MCF 10A (cell line): ENCODE measurements around the gene LINS1. TPM values are rescaled to one million over a fixed set of nuclear protein-coding genes. Genes with fewer than 3 reads are reported as not detected.
A peak's percentile ranks its signal among the peaks of the same experiment; 100 is the strongest.

ENCODE experiments used
- Bru-seq: library from RNA; stranded (reverse); fragments of 400-500 nt; gene quantifications from one replicate; lab custom pipeline; 2021; lab: Mats Ljungman, UMichigan
- BruChase-seq, 2 experiments: library from RNA; stranded (reverse); fragments of 400-500 nt; gene quantifications; one replicate each; lab custom pipeline; 2021; lab: Mats Ljungman, UMichigan
- BruUV-seq: library from RNA; stranded (reverse); fragments of 400-500 nt; replicated peaks from 2 replicates; lab custom pipeline; 2021; lab: Mats Ljungman, UMichigan
- CTCF ChIA-PET: fragments of 300-600 bp; sonication (Branson Sonifier 250); formaldehyde crosslinking; extraction: SDS; loops from one replicate; lab custom pipeline; 2021; ENCODE audit warnings: antibody characterized with exemption, inconsistent platforms; lab: Yijun Ruan, JAX
- POLR2A ChIA-PET: fragments of 300-600, 350-650 bp; sonication (Branson Sonifier 250); formaldehyde crosslinking; extraction: SDS; loops from one replicate; lab custom pipeline; 2020; ENCODE audit warnings: antibody characterized with exemption, inconsistent platforms; lab: Yijun Ruan, JAX
- DNase-seq: peaks from one replicate; pipeline ENCODE4 v3.0.0-alpha.2; 2018; ENCODE audit not compliant: unreplicated experiment
- H3K27ac Mint-ChIP-seq: one replicate; pipeline ENCODE4 v1.8.0; 2022; ENCODE audit warnings: mild to moderate bottlenecking, low read depth, mixed read lengths; ENCODE audit not compliant: unreplicated experiment
- H3K27me3 Mint-ChIP-seq: one replicate; pipeline ENCODE4 v1.8.0; 2022; ENCODE audit warnings: mixed read lengths; ENCODE audit not compliant: insufficient read depth, unreplicated experiment
- H3K36me3 Mint-ChIP-seq: one replicate; pipeline ENCODE4 v1.8.0; 2022; ENCODE audit warnings: mild to moderate bottlenecking, moderate library complexity, mixed read lengths; ENCODE audit not compliant: insufficient read depth, unreplicated experiment
- H3K4me1 Mint-ChIP-seq: one replicate; pipeline ENCODE4 v1.8.0; 2022; ENCODE audit warnings: mixed read lengths; ENCODE audit not compliant: insufficient read depth, unreplicated experiment
- H3K4me3 Mint-ChIP-seq: one replicate; pipeline ENCODE4 v1.8.0; 2022; ENCODE audit warnings: mild to moderate bottlenecking, moderate library complexity, mixed read lengths; ENCODE audit not compliant: unreplicated experiment
- H3K9me3 Mint-ChIP-seq: one replicate; pipeline ENCODE4 v1.8.0; 2022; ENCODE audit warnings: mixed read lengths; ENCODE audit not compliant: unreplicated experiment
- CTCF ChIP-seq: fragments of 200-600 bp; IDR thresholded peaks from one replicate; pipeline ENCODE4 v1.8.0; 2022; ENCODE audit warnings: antibody characterized with exemption, mild to moderate bottlenecking; ENCODE audit not compliant: unreplicated experiment
- intact Hi-C: fragments of 100-400 bp; cut with micrococcal nuclease; formaldehyde crosslinking; loops from 2 replicates; pipeline ENCODE4 v1.14.1; 2022
- long read RNA-seq: library from polyadenylated mRNA; stranded (forward); transcript quantifications from one replicate; pipeline ENCODE4 v2.0.0, GENCODE V29; 2022
- total RNA-seq: library from RNA; stranded (reverse); gene quantifications from 2 replicates; pipeline ENCODE4 v1.2.3, GENCODE V29; 2022

The LINS1 gene
- total RNA-seq (13.9 and 15.1 TPM in 2 replicates), Bru-seq, nascent RNA (percentile 73 among the genes with signal in this experiment), BruChase-seq, experiment 1, labeled RNA remaining after a 6-hour chase (percentile 71 among the genes with signal in this experiment), BruChase-seq, experiment 2, labeled RNA remaining after a 2-hour chase (percentile 74 among the genes with signal in this experiment)
- long read RNA-seq, full-length matches to known transcripts, result 8 of 36 reads
- long read RNA-seq, partial matches to known transcripts, result 0 of 36 reads
- long read RNA-seq, other reads (novel, unspliced or antisense), result 28 of 36 reads

GRCh38 chr15:100602064-100602822 is at the start of gene LINS1, which contains the start of gene ASB7:
LINS1 (minus strand) TSS chr15:100602184; CDS start chr15:100580842, 21,342 bp downstream.
ASB7 (plus strand) TSS chr15:100602589; CDS start chr15:100612217, 9,628 bp downstream.
- TF ChIP-seq CTCF, result no peak
- intact Hi-C loops, result loop anchor here (1.0 to 10.0 kb wide), 3 partner anchors 120 to 637 kb away; no protein-coding TSS in a partner anchor
- Mint-ChIP-seq H3K36me3 (peaks cover 20% of the 10 kb centered on the region), H3K4me1 (peaks cover 22% of the 10 kb centered on the region), H3K9me3 (no peaks in the 10 kb centered on the region), H3K27me3 (no peaks in the 10 kb centered on the region), H3K27ac (no peak within 1 kb of the TSS), H3K4me3 (no peak within 1 kb of the TSS)
- BruUV-seq, result no TSS peak
- peak; percentile 100 for DNase-seq
- CTCF ChIA-PET, result interaction anchor here (0.6 to 1.1 kb wide), 3 partner anchors 28 to 274 kb away, joined by 3 read pairs; no protein-coding TSS in a partner anchor
- POLR2A ChIA-PET, result interaction anchor here (0.6 to 3.8 kb wide), 16 partner anchors 10 to 957 kb away, joined by 3 to 32 read pairs (median 4); partner anchors contain the start of genes LRRK1 and LYSMD4

- peak overlapping the region; percentile 77 for H3K27ac Mint-ChIP-seq
- no peak for DNase-seq
- BruUV-seq, result no TSS peak
- intact Hi-C loops, result no loop called here
- H3K36me3 Mint-ChIP-seq, result peaks cover 19% of the 10 kb centered on the region
- no peaks in the 10 kb centered on the region for H3K27me3 Mint-ChIP-seq
- POLR2A ChIA-PET, result interaction anchor here (0.7 kb wide), 1 partner anchor 8 kb away, joined by 4 read pairs; no protein-coding TSS in a partner anchor
- H3K4me1 Mint-ChIP-seq, result no peaks in the 10 kb centered on the region
- no peak for TF ChIP-seq CTCF
- no peak overlapping the region for H3K4me3 Mint-ChIP-seq
- no peaks in the 10 kb centered on the region for H3K9me3 Mint-ChIP-seq
- CTCF ChIA-PET, result interaction anchor here (0.6 to 1.8 kb wide), 4 partner anchors 12 to 471 kb away, joined by 3 to 4 read pairs (median 4); no protein-coding TSS in a partner anchor
These were observed 49.3 kb upstream of the LINS1 start for GRCh38 chr15:100651253-100651652.

GRCh38 chr15:100650685-100651084 is 48.7 kb upstream of the LINS1 start:
- Mint-ChIP-seq H3K36me3 (peaks cover 19% of the 10 kb centered on the region), H3K4me3 (no peak overlapping the region), H3K4me1 (no peaks in the 10 kb centered on the region), H3K9me3 (no peaks in the 10 kb centered on the region), H3K27me3 (no peaks in the 10 kb centered on the region), H3K27ac (no peak overlapping the region)
- intact Hi-C loops, result no loop called here
- peak; percentile 24 for DNase-seq
- ChIA-PET POLR2A (interaction anchor here (0.6 to 0.7 kb wide), 2 partner anchors 9 to 748 kb away, joined by 3 to 4 read pairs; no protein-coding TSS in a partner anchor), CTCF (interaction anchor here (0.6 to 1.8 kb wide), 5 partner anchors 11 to 1016 kb away, joined by 3 to 4 read pairs (median 3); no protein-coding TSS in a partner anchor)
- no peak for TF ChIP-seq CTCF
- no TSS peak for BruUV-seq
